HepG2 (cell line): Measurements from ENCODE around the gene TRPT1. TPM values are rescaled to one million over a fixed set of nuclear protein-coding genes. Genes with fewer than 3 reads are reported as not detected.

Experiments used
- ESRRA ChIP-seq: sonication (generic); formaldehyde crosslinking; IDR thresholded peaks from 2 replicates; pipeline ENCODE4 v1.5.1; 2020; ENCODE audit warnings: mild to moderate bottlenecking, low read depth, missing genetic modification reagents
- FOSL2 ChIP-seq: sonication (generic); formaldehyde crosslinking; IDR thresholded peaks from 2 replicates; pipeline ENCODE4 v1.4.0; 2020; ENCODE audit warnings: missing genetic modification reagents
- FOXJ3 ChIP-seq: sonication (generic); formaldehyde crosslinking; IDR thresholded peaks from 2 replicates; pipeline ENCODE4 v1.4.0; 2020; ENCODE audit warnings: missing genetic modification reagents, mild to moderate bottlenecking, borderline replicate concordance
- HNF4A ChIP-seq: sonication (generic); formaldehyde crosslinking; IDR thresholded peaks from 2 replicates; pipeline ENCODE4 v1.4.0; 2020; ENCODE audit warnings: missing genetic modification reagents
- JUNB ChIP-seq: sonication (generic); formaldehyde crosslinking; IDR thresholded peaks from 2 replicates; pipeline ENCODE4 v1.8.0; 2022; ENCODE audit warnings: missing genetic modification reagents, mild to moderate bottlenecking, borderline replicate concordance
- KMT2A ChIP-seq: sonication (generic); formaldehyde crosslinking; IDR thresholded peaks from 2 replicates; pipeline ENCODE4 v1.4.0; 2020; ENCODE audit warnings: missing genetic modification reagents
- NFE2L2 ChIP-seq: fragments of 150-350 bp; IDR thresholded peaks from 2 replicates; pipeline ENCODE4 v1.6.1; 2014; ENCODE audit warnings: low read length
- PRPF4 ChIP-seq: fragments of 200-400 bp; formaldehyde crosslinking; IDR thresholded peaks from 2 replicates; pipeline ENCODE4 v1.6.1; 2016; ENCODE audit warnings: low read length, low read depth; ENCODE audit not compliant: poor library complexity, severe bottlenecking
- SP140L ChIP-seq: sonication (generic); formaldehyde crosslinking; IDR thresholded peaks from 2 replicates; pipeline ENCODE4 v1.4.0; 2020; ENCODE audit warnings: missing genetic modification reagents, borderline replicate concordance
- STAT5B ChIP-seq: sonication (generic); formaldehyde crosslinking; IDR thresholded peaks from 2 replicates; pipeline ENCODE4 v1.4.0; 2020; ENCODE audit warnings: missing genetic modification reagents
- TCF7 ChIP-seq: sonication (generic); IDR thresholded peaks from 2 replicates; pipeline ENCODE4 v1.6.1; 2016; ENCODE audit warnings: antibody characterized with exemption, low read depth
- ZFX ChIP-seq: sonication (generic); formaldehyde crosslinking; IDR thresholded peaks from 2 replicates; pipeline ENCODE4 v1.4.0; 2020; ENCODE audit warnings: mild to moderate bottlenecking, low read depth, missing genetic modification reagents, moderate library complexity
- ZNF263 ChIP-seq: sonication (generic); formaldehyde crosslinking; IDR thresholded peaks from 2 replicates; pipeline ENCODE4 v1.4.0; 2020; ENCODE audit warnings: missing genetic modification reagents
- ZNF296 ChIP-seq: sonication (generic); formaldehyde crosslinking; conservative IDR thresholded peaks from 2 replicates; pipeline ENCODE4 v1.5.0; 2020; ENCODE audit warnings: mild to moderate bottlenecking, missing genetic modification reagents
- ZNF775 ChIP-seq: sonication (generic); formaldehyde crosslinking; IDR thresholded peaks from 2 replicates; pipeline ENCODE4 v1.4.0; 2020; ENCODE audit warnings: missing genetic modification reagents, mild to moderate bottlenecking, moderate library complexity, borderline replicate concordance
- ZNF776 ChIP-seq: sonication (generic); formaldehyde crosslinking; IDR thresholded peaks from 2 replicates; pipeline ENCODE4 v1.4.0; 2020; ENCODE audit warnings: mild to moderate bottlenecking, missing genetic modification reagents
- ZNF800 ChIP-seq: sonication (generic); formaldehyde crosslinking; IDR thresholded peaks from 2 replicates; pipeline ENCODE4 v1.4.0; 2020; ENCODE audit warnings: missing genetic modification reagents
- polyA plus RNA-seq, 8 experiments: library from polyadenylated mRNA; depleted of rRNA in 3 of 8; stranded (reverse) in 7 of 8; unstranded in 1 of 8; fragments of >200 nt; fragmentation: Illumina TruSeq in 4 of 8; extraction: Trizol in 4 of 8; gene quantifications; 2 replicates each; pipeline versions ENCODE4 v1.2.1 to v1.2.3, GENCODE V29; 2011 to 2016; ENCODE audit warnings: low read depth in 4 of 8, missing spikeins in 1 of 8, mixed read lengths in 1 of 8; ENCODE audit not compliant: insufficient read depth in 1 of 8
- total RNA-seq, 5 experiments: library from RNA; depleted of rRNA; stranded (reverse); fragments of >200 nt; fragmentation: Illumina TruSeq; extraction: Trizol; gene quantifications; 2 replicates each; pipeline ENCODE4 v1.2.3, GENCODE V29; 2016; ENCODE audit warnings: low read depth in 1 of 5
- TF ChIP-seq, protein P1 (sequence below): sonication (generic); formaldehyde crosslinking; IDR thresholded peaks from 2 replicates; pipeline ENCODE4 v1.4.0; 2020; ENCODE audit warnings: missing genetic modification reagents
- TF ChIP-seq, protein P2 (sequence below): sonication (generic); formaldehyde crosslinking; IDR thresholded peaks from 2 replicates; pipeline ENCODE4 v1.8.0; 2022; ENCODE audit warnings: missing genetic modification reagents, mild to moderate bottlenecking, moderate library complexity, borderline replicate concordance
- TF ChIP-seq, protein P3 (sequence below): sonication (generic); formaldehyde crosslinking; IDR thresholded peaks from 2 replicates; pipeline ENCODE4 v1.8.0; 2022; ENCODE audit warnings: mild to moderate bottlenecking, missing genetic modification reagents

Gene TRPT1
- total and polyA plus RNA-seq, 2 of the 13 experiments (the other 11 are each of a cell fraction or from before 2014, with no cell fraction given) = 24.8 to 40.7 TPM

DNA sequence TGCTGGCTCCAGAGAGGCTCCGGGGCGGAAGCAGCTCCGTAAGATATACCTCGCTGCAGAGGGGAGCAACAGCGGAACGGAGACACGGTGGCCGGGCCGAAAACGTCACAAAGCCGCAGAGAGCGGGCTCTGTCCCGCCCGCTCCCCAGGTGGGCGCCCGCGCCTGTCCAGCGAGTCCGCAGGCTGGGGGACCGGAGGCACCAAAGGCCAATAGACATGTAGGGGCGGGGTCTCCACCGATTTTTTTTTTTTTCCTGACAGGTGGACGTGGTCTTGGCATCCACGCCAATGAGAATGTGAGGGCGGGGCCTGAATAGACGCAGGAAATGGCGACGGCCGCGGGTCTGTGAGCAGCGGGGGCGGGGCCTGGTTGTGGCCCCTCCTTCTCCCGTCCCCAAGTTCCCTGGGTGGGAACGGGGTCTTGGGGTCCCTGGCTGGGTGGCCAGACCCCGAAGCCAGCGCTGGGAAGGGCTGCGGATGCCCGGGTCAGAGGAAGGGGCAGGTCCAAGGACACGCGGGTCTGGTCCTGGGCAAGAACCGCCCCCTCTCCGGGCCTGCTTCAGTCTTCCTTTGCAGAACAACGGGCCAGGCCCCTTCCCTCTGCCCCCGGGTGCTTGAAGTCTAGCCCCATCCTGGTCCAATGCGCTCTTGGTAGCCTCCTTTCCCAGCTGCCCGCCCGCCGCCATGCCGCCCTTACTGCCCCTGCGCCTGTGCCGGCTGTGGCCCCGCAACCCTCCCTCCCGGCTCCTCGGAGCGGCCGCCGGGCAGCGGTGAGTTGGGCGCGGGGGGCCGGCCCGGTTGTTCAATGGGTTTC is 4.4 kb upstream of the TRPT1 start, which contains the start of gene DNAJC4 (continued):
- TF ChIP-seq ZNF800 (CRISPR knock-in tag) (peak; percentile 39; the same call in 1 of the 2 replicates), PRPF4 (no peak), HNF4A (no peak), JUNB (no peak), FOSL2 (CRISPR knock-in tag) (peak; percentile 24; the same call in 1 of the 2 replicates), KMT2A (CRISPR knock-in tag) (0 out of 2 replicates have a peak, but pooled peaks have one; percentile 32), SP140L (CRISPR knock-in tag) (no peak), ZNF263 (CRISPR knock-in tag) (0 out of 2 replicates have a peak, but pooled peaks have one; percentile 21), ZNF296 (CRISPR knock-in tag) (0 out of 2 replicates have a peak, but pooled peaks have one; percentile 23), ESRRA (no peak), NFE2L2 (no peak), ZNF776 (peak; percentile 12; the same call in 1 of the 2 replicates), ZNF775 (CRISPR knock-in tag) (no peak), STAT5B (CRISPR knock-in tag) (no peak), ZFX (peak; percentile 82), TCF7 (no peak), FOXJ3 (no peak)
- TF ChIP-seq, protein P1, sequence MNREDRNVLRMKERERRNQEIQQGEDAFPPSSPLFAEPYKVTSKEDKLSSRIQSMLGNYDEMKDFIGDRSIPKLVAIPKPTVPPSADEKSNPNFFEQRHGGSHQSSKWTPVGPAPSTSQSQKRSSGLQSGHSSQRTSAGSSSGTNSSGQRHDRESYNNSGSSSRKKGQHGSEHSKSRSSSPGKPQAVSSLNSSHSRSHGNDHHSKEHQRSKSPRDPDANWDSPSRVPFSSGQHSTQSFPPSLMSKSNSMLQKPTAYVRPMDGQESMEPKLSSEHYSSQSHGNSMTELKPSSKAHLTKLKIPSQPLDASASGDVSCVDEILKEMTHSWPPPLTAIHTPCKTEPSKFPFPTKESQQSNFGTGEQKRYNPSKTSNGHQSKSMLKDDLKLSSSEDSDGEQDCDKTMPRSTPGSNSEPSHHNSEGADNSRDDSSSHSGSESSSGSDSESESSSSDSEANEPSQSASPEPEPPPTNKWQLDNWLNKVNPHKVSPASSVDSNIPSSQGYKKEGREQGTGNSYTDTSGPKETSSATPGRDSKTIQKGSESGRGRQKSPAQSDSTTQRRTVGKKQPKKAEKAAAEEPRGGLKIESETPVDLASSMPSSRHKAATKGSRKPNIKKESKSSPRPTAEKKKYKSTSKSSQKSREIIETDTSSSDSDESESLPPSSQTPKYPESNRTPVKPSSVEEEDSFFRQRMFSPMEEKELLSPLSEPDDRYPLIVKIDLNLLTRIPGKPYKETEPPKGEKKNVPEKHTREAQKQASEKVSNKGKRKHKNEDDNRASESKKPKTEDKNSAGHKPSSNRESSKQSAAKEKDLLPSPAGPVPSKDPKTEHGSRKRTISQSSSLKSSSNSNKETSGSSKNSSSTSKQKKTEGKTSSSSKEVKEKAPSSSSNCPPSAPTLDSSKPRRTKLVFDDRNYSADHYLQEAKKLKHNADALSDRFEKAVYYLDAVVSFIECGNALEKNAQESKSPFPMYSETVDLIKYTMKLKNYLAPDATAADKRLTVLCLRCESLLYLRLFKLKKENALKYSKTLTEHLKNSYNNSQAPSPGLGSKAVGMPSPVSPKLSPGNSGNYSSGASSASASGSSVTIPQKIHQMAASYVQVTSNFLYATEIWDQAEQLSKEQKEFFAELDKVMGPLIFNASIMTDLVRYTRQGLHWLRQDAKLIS (CRISPR knock-in tag) = no peak
- TF ChIP-seq, protein P2, sequence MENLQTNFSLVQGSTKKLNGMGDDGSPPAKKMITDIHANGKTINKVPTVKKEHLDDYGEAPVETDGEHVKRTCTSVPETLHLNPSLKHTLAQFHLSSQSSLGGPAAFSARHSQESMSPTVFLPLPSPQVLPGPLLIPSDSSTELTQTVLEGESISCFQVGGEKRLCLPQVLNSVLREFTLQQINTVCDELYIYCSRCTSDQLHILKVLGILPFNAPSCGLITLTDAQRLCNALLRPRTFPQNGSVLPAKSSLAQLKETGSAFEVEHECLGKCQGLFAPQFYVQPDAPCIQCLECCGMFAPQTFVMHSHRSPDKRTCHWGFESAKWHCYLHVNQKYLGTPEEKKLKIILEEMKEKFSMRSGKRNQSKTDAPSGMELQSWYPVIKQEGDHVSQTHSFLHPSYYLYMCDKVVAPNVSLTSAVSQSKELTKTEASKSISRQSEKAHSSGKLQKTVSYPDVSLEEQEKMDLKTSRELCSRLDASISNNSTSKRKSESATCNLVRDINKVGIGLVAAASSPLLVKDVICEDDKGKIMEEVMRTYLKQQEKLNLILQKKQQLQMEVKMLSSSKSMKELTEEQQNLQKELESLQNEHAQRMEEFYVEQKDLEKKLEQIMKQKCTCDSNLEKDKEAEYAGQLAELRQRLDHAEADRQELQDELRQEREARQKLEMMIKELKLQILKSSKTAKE = no peak
- TF ChIP-seq, protein P3, sequence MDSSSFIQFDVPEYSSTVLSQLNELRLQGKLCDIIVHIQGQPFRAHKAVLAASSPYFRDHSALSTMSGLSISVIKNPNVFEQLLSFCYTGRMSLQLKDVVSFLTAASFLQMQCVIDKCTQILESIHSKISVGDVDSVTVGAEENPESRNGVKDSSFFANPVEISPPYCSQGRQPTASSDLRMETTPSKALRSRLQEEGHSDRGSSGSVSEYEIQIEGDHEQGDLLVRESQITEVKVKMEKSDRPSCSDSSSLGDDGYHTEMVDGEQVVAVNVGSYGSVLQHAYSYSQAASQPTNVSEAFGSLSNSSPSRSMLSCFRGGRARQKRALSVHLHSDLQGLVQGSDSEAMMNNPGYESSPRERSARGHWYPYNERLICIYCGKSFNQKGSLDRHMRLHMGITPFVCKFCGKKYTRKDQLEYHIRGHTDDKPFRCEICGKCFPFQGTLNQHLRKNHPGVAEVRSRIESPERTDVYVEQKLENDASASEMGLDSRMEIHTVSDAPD (CRISPR knock-in tag) = peak; percentile 75; the same call in 1 of the 2 replicates
